MG63 (cell line): ENCODE measurements around the gene SPIRE2. TPM values are rescaled to one million over a fixed set of nuclear protein-coding genes. Genes with fewer than 3 reads are reported as not detected.
"Not testable (repeated sequence)": the region's sequence is repeated elsewhere in the genome, so short reads cannot be mapped to it uniquely, and the experiment has no call there.

Source experiments
- DNase-seq: peaks from one replicate; pipeline ENCODE4 v3.0.0-alpha.2; 2020
- H3K27me3 ChIP-seq: fragments of 250-450 bp; sonication (Bioruptor Pico); 2 replicates; pipeline ENCODE4 v1.5.1; 2020; ENCODE audit warnings: mild to moderate bottlenecking, moderate library complexity
- H3K36me3 ChIP-seq: fragments of 250-450 bp; sonication (Bioruptor Pico); 2 replicates; pipeline ENCODE4 v1.5.1; 2020; ENCODE audit warnings: mild to moderate bottlenecking, moderate library complexity
- H3K4me3 ChIP-seq: fragments of 250-450 bp; sonication (Bioruptor Pico); 2 replicates; pipeline ENCODE4 v1.5.1; 2020; ENCODE audit warnings: mild to moderate bottlenecking, moderate library complexity
- H3K9me3 ChIP-seq: fragments of 250-450 bp; sonication (Bioruptor Pico); 2 replicates; pipeline ENCODE4 v1.5.1; 2020; ENCODE audit warnings: mild to moderate bottlenecking, moderate library complexity
- total RNA-seq: library from RNA; depleted of rRNA; stranded (reverse); fragments of >200 nt; shearing (Covaris generic); gene quantifications from 2 replicates; pipeline ENCODE4 v1.2.3, GENCODE V29; 2014; ENCODE audit warnings: low replicate concordance; rRNA removed

SPIRE2 gene, protein sequence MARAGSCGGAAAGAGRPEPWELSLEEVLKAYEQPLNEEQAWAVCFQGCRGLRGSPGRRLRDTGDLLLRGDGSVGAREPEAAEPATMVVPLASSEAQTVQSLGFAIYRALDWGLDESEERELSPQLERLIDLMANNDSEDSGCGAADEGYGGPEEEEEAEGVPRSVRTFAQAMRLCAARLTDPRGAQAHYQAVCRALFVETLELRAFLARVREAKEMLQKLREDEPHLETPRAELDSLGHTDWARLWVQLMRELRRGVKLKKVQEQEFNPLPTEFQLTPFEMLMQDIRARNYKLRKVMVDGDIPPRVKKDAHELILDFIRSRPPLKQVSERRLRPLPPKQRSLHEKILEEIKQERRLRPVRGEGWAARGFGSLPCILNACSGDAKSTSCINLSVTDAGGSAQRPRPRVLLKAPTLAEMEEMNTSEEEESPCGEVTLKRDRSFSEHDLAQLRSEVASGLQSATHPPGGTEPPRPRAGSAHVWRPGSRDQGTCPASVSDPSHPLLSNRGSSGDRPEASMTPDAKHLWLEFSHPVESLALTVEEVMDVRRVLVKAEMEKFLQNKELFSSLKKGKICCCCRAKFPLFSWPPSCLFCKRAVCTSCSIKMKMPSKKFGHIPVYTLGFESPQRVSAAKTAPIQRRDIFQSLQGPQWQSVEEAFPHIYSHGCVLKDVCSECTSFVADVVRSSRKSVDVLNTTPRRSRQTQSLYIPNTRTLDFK
- total RNA-seq = 5.0 and 5.3 TPM in 2 replicates

DNA sequence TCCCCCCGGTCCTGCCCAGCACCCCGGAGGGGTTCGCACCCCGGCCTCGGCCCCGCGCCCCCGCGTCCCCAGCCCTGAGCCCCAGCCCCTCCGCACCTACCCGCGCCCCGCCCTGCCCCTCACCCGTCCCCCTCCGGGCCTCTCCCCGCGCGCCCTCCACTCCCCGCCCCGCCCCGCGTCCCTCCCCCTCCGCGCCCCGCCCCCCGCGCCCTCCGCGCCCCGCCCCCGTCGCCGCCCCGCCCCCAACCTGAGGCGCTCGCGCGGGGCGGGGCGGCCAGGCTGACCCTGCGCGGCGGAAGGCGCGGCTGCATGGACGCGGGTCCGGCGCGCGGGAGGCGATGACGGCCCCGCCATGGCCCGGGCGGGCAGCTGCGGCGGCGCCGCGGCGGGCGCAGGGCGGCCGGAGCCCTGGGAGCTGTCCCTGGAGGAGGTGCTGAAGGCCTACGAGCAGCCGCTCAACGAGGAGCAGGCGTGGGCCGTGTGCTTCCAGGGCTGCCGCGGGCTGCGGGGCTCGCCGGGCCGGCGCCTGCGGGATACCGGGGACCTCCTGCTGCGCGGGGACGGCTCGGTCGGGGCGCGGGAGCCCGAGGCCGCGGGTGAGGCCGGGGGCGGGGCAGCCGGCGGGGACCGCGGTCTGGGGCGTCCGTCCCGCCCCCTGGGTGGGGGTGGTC is at the start of gene SPIRE2:
SPIRE2 (plus strand) TSS at position 277 of the 671 bp plus-strand sequence; CDS start at position 353, 76 bp downstream.
- DNase-seq = peak; percentile 61
- H3K9me3 ChIP-seq = no peaks in the 10 kb centered on the region
- H3K36me3 ChIP-seq = no peaks in the 10 kb centered on the region
- no peaks in the 10 kb centered on the region for H3K27me3 ChIP-seq
- peak within 1 kb of the TSS; percentile 45 for H3K4me3 ChIP-seq

DNA sequence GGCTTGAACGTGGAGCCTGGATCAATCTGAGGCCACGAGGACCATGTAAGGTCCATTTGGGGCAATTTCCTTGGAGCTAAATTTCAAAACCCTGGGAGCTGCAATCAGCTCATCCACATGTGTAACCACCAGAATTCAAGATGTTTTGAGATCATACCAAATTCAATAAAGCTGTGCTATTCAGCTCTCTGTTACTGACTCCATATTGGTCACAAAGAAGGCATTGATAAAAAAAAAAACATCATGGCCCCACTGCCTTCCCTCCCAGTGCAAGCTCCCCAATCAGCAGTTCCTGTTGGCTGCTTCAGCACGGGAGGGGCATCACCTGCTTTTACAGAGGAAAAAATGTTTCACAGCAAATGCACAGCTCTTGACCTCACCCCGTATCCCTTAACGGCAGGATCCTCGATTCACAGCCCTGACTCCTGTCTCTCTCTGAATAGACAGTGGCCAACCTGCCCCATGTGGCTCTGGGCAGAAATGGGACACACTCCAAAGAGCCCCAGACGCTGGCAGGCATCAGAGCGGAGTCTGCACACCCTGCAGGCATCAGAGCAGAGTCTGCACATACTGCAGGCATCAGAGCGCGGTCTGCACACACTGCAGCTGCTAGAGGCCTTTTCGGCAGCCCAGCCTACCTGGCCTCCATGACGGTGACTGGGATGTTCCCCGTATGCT is 48.9 kb upstream of the SPIRE2 start:
- no peak for DNase-seq
- no peaks in the 10 kb centered on the region for H3K9me3 ChIP-seq
- no peaks in the 10 kb centered on the region for H3K27me3 ChIP-seq
- peaks cover 4% of the 10 kb centered on the region; the same call in 1 of the 2 replicates for H3K36me3 ChIP-seq
- no peak overlapping the region for H3K4me3 ChIP-seq

DNA sequence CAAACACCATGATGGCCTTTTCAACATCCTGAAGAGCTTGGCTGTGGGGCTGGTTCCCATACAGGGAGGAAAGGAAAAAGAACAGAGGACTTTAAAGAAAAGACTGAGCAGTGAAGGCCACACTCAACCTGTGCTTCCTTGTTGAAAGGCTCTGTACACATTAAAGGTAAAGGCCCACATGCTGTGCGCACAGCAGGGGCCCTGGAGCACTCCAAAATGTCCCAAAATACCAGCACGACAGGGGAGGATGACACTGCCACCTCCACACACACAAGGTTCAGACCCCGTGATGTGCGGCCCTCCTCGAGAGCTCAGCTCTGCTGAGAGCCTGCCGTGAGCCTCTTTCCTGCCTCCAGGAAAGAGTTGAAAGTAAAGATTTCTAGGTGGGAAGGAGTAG is 48.4 kb upstream of the SPIRE2 start:
- H3K36me3 ChIP-seq = peaks cover 4% of the 10 kb centered on the region; the same call in 1 of the 2 replicates

DNA sequence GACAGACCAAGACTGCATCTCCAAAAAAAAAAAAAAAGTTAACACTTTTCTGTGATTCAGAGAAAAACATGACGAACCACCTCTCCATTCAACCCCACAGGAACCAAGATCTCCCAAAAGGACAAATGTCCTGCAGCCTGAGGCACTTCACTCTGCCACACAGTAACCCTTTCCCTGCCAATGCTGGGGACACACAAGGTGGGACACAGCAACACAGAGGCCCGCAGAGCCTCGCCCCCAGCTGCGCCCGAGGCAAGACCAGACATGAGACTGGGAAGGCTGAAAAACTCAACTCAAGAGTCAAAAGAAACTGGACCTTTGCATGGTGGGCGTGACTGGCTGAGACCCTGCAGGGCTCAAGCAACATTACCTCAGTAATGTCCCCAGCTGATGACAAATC is 45.8 kb upstream of the SPIRE2 start:
- DNase-seq = no peak
- H3K36me3 ChIP-seq = peaks cover 9% of the 10 kb centered on the region; the same call in 1 of the 2 replicates
- no peak overlapping the region for H3K4me3 ChIP-seq
- no peaks in the 10 kb centered on the region for H3K27me3 ChIP-seq
- no peaks in the 10 kb centered on the region for H3K9me3 ChIP-seq

More for the DNA sequence above, 48.4 kb upstream of the SPIRE2 start:
- Histone ChIP-seq H3K9me3 (no peaks in the 10 kb centered on the region), H3K27me3 (no peaks in the 10 kb centered on the region), H3K4me3 (no peak overlapping the region)
- DNase-seq = no peak

DNA sequence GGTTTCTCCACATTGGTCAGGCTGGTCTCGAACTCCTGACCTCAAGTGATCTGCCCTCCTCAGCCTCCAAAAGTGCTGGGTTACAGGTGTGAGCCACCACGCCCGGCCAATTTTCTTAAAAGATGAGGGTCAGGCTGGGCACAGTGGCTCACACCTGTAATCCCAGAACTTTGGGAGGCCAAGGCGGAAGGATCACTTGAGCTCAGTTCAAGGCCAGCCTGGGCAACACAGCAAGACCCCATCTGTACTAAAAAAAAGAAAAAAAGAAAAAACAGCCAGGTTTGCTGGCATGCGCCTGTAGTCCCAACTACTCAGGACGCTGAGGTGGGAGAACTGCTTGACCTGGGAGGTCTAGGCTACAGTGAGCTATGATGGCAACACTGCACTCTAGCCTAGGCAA is 44.3 kb upstream of the SPIRE2 start:
- not testable (repeated sequence) for H3K9me3 ChIP-seq, H3K36me3 ChIP-seq, DNase-seq, H3K4me3 ChIP-seq, H3K27me3 ChIP-seq

DNA sequence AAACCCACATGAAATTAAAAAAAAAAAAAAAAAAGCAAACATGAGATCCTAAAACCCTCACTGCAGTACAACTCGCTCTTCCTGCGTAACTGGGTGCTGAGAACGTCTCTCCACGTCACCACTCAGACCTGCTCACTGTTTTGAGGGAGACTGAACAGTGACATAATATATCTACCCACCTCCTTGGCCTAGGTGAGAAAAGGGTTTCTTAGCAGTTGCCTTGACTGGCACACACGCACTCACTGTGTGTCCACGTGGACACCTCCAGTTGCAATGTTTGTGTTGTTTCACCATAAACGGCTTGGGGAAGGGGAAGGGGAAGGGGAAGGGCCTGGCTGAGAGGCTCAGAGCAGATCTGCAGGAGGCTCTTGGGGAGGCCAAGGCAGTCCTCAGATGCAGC is 43.9 kb upstream of the SPIRE2 start:
- DNase-seq = no peak
- Histone ChIP-seq H3K9me3 (no peaks in the 10 kb centered on the region), H3K36me3 (peaks cover 9% of the 10 kb centered on the region; the same call in 1 of the 2 replicates), H3K4me3 (no peak overlapping the region), H3K27me3 (no peaks in the 10 kb centered on the region)

DNA sequence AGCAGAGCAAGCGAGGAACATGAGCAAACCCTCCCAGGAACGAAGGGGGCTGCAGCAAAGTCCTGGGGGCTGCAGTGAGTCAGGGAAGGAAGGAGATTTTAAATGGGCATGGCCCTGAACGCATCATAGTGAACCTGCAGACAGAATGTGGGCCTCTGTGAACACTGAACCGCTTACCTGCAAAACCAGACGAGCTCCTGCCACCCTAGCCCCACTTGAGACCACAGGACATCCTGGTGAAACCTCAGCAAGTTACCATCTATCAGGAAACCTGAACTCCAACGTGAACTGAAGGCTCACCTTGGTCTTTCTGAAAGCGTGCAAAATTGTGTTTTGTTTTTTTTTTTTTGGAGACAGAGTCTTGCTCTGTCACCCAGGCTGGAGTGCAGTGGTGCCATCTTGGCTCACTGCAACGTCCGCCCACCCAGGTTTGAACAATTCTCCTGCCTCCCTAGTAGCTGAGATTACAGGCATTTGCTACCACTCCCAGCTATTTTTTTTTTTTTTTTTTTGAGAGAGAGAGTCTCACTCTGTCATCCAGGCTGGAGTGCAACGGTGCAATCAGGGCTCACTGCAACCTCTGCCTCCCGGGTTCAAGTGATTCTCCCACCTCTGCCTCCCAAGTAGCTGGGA is 42.6 kb upstream of the SPIRE2 start:
- peaks cover 5% of the 10 kb centered on the region; the same call in 1 of the 2 replicates for H3K36me3 ChIP-seq
- no peak for DNase-seq

DNA sequence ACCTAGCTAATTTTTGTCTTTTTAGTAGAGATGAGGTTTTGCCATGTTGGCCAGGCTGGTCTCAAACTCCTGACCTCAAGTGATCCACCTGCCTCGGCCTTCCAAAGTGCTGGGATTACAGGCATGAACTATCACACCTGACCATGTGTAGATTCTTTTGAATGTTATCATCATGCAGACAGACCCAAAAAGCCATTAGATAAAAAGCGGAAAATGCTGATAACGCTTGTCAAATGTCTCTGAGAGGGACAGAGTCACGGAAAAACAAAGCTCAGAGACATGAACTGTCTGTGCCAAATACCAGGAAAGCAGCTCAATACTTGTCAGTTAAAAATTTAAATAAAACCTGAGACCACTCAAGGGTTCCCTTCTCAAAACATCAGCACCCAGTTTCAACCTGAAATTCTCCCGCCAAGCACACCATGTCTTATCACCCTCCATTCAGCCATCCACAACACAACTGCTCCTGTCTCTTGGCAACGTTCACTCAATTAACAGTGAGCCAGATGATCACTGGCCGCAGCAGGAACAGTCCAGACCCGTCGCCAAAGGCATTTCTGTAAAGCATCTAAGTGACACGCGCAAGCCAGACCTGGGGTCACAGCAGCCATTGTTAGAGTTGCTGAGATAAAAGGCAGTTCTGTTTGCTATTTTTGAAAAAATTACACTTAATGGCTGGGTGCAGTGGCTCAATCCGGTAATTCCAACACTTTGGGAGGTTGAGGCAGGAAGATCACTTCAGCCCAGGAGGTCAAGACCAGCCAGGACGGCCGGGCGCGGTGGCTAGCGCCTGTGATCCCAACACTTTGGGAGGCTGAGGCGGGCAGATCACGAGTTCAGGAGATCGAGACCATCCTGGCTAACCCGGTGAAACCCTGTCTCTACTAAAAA is 41.6 kb upstream of the SPIRE2 start:
- Histone ChIP-seq H3K9me3 (no peaks in the 10 kb centered on the region), H3K36me3 (peaks cover 5% of the 10 kb centered on the region; the same call in 1 of the 2 replicates), H3K27me3 (no peaks in the 10 kb centered on the region), H3K4me3 (no peak overlapping the region)
- no peak for DNase-seq

More for the DNA sequence above, 42.6 kb upstream of the SPIRE2 start:
- no peaks in the 10 kb centered on the region for H3K27me3 ChIP-seq
- no peaks in the 10 kb centered on the region for H3K9me3 ChIP-seq
- H3K4me3 ChIP-seq = no peak overlapping the region

DNA sequence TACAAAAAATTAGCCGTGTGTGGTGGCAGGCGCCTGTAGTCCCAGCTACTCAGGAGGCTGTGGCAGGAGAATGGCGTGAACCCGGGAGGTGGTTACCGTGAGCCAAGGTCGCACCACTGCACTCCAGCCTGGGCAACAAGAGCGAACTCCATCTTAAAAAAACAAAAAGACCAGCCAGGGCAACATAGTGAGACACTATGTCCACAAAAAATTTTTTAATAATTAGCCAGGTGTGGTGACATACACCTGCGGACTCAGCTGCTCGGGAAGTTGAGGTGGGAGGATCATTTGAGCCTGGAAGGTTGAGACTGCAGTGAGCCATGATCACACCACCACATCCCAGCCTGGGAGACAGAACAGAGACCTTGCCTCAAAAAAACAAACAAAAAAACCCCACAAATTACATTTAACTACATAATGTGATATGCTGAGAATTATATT is 40.9 kb upstream of the SPIRE2 start:
- Histone ChIP-seq H3K4me3 (no peak overlapping the region), H3K27me3 (no peaks in the 10 kb centered on the region), H3K9me3 (no peaks in the 10 kb centered on the region), H3K36me3 (peaks cover 5% of the 10 kb centered on the region; the same call in 1 of the 2 replicates)
- DNase-seq = no peak

DNA sequence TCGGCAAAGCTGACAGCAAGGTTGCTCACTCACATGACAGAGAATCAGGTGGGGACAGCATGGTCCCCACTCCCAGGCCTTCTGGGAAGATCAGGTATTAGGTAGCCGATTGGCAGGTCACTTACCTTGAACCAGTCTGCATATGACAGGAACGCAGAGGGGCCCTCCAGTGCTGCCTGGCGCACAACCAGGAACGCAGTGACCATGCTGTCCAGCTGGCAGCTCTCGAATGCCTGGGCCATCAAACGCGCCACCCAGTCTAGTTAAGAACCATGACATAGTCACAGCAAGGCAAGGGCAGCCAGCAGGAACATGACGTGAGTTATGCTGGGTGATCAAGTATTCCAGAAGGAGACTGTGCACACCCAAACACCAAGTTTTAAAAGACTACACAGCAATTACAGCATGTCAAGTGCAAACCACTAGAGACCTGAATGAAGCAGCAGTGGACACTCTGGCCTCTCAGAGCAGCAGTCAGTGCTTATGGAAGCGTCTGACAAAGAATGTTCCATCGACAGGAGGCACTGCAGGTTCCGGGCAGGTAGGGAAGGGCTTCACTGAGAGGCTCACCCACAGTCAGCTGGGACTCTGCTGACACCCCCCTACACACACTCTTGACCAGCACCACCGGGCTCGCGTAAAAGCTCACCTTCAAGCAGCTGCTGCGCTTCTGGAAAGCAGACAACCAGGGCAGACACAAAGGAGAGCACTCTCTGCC is 36.8 kb upstream of the SPIRE2 start:
- no peak overlapping the region for H3K4me3 ChIP-seq
- no peaks in the 10 kb centered on the region for H3K27me3 ChIP-seq
- peaks cover 9% of the 10 kb centered on the region; the same call in 1 of the 2 replicates for H3K36me3 ChIP-seq
- DNase-seq = no peak
- no peaks in the 10 kb centered on the region for H3K9me3 ChIP-seq

DNA sequence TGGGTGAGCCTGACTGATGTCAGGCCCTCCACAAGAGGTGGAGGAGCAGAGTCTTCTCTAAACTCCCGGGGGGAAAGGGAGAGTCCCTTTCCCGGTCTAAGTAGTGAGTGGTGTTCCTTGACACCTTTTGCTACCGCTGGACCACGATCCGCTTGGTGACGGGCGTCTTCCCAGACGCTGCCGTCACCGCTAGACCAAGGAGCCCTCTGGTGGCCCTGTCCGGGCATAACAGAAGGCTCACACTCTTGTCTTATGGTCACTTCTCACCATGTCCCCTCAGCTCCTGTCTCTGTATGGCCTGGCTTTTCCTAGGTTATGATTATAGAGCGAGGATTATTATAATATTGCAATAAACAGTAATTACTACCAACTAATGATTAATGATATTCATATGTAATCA is 35.2 kb upstream of the SPIRE2 start:
- not testable (repeated sequence) for DNase-seq, H3K4me3 ChIP-seq, H3K36me3 ChIP-seq

DNA sequence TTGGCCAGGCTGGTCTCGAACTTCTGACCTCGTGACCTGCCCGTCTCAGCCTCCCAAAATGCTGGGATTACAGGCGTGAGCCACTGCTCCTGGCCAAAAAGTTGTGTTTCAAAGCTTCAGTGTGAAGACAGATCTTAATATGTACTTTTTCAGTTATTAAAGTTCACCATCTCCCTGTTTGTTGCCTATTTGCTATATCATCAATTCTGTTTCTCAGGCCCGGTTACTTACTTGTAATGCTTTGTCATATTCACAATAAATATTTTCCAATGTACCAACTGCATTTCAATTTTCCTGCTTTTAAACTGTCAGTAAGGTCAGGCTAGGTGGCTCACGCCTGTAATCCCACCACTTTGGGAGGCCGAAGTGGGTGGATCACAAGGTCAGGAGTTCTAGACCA is 34.3 kb upstream of the SPIRE2 start:
- Histone ChIP-seq H3K9me3 (no peaks in the 10 kb centered on the region), H3K4me3 (no peak overlapping the region), H3K36me3 (peaks cover 6% of the 10 kb centered on the region; the same call in 1 of the 2 replicates), H3K27me3 (no peaks in the 10 kb centered on the region)
- no peak for DNase-seq

More for the DNA sequence above, 35.2 kb upstream of the SPIRE2 start:
- not testable (repeated sequence) for H3K9me3 ChIP-seq, H3K27me3 ChIP-seq

DNA sequence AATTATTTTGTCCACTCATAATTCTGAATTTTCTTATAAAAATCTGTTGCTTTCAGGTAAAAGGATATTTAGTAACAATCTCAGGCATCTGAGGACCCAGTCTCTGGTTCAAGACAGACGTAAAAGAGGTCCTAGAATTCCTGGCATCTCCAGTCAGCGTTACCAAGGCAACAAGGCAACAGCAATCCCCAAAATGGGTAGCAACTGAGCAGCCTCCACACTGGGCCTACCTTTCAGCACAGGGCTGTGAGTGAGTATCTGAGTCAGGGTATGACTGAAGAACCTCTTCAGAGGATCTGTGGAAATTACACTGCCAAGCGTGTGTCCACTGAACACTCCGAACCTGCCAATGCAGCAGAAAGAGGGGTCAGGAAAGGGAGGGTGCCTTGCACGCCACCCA is 32.6 kb upstream of the SPIRE2 start:
- H3K4me3 ChIP-seq = no peak overlapping the region
- peaks cover 16% of the 10 kb centered on the region; the same call in 1 of the 2 replicates for H3K36me3 ChIP-seq
- no peaks in the 10 kb centered on the region for H3K9me3 ChIP-seq
- no peaks in the 10 kb centered on the region for H3K27me3 ChIP-seq
- DNase-seq = no peak

DNA sequence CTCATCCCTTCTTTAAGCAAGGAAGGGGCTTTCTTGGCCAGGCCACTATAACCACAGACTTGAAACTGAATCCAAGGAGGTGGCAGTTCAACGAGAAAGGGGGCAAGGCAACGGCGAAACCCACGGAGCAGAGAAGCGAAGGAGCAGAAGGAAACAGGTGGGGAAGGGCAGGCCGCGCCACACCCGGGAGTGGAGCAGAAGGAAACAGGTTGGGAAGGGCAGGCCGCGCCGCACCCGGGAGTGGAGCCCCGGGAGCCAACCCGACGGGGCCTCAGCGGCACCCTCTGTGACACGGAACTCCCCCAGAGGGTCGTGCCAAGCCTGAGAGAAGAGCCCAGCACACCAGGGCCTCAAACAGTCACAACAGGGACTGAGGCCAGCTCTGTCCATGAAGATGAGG is 32.2 kb upstream of the SPIRE2 start:
- Histone ChIP-seq H3K27me3 (no peaks in the 10 kb centered on the region), H3K36me3 (peaks cover 16% of the 10 kb centered on the region; the same call in 1 of the 2 replicates)

More for the DNA sequence above, 32.2 kb upstream of the SPIRE2 start:
- H3K4me3 ChIP-seq = no peak overlapping the region
- H3K9me3 ChIP-seq = no peaks in the 10 kb centered on the region
- no peak for DNase-seq
